GM10248 (cell line): ENCODE results near the gene PCDHA4.
"Not testable (repeated sequence)": the region's sequence is repeated elsewhere in the genome, so short reads cannot be mapped to it uniquely, and the experiment has no call there.

ENCODE experiments used
- CTCF ChIA-PET: fragments of 300-600 bp; sonication (Branson Sonifier 250); formaldehyde crosslinking; extraction: SDS; loops from one replicate; lab custom pipeline; 2021; ENCODE audit warnings: antibody characterized with exemption; lab: Yijun Ruan, JAX
- POLR2A ChIA-PET: fragments of 350-650 bp; sonication (Branson Sonifier 250); formaldehyde crosslinking; extraction: SDS; loops from one replicate; lab custom pipeline; 2020; ENCODE audit warnings: antibody characterized with exemption; lab: Yijun Ruan, JAX
- DNase-seq: peaks from one replicate; pipeline ENCODE4 v3.0.0; 2012; ENCODE audit errors: extremely low spot score
- CTCF ChIP-seq: IDR thresholded peaks from 2 replicates; pipeline ENCODE4 v1.5.1; 2012; ENCODE audit warnings: mild to moderate bottlenecking, low read depth; ENCODE audit errors: extremely low read depth, missing control alignments, control extremely low read depth

Gene PCDHA4

DNA sequence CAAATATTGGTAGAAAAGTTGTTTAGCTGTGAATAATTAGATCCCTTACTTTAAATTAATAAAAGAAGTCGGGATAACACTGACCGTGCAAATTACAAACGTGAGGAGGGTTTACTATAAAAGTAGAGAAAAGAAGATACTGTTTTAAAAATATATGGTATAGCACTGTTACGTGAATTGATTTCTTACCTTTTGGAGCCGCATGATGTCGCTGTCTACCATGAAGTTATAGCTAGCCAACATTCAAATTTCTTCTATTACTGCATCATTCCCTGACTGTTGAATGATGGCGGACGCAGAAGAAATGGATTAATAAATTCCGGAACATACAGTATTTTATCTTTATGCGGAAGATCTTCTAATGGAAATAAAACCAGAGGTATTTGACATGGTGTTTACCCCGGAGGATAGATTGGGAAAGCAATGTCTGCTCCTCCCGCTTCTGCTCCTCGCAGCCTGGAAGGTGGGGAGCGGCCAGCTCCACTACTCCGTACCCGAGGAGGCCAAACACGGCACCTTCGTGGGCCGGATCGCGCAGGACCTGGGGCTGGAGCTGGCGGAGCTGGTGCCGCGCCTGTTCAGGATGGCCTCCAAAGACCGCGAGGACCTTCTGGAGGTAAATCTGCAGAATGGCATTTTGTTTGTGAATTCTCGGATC lies 21.0 kb downstream of the PCDHA4 start, which contains the start of gene PCDHA6:
TSS of gene PCDHA6 (plus strand) at position 257 of the 658 bp plus-strand sequence. CDS start at position 389, 132 bp downstream.
- DNase-seq, result no peak
- no peak for TF ChIP-seq CTCF
- ChIA-PET CTCF (interaction anchor here (1.2 kb wide), 1 partner anchor 11 kb away, joined by 4 read pairs; no protein-coding TSS in a partner anchor), POLR2A (no interaction called here)

DNA sequence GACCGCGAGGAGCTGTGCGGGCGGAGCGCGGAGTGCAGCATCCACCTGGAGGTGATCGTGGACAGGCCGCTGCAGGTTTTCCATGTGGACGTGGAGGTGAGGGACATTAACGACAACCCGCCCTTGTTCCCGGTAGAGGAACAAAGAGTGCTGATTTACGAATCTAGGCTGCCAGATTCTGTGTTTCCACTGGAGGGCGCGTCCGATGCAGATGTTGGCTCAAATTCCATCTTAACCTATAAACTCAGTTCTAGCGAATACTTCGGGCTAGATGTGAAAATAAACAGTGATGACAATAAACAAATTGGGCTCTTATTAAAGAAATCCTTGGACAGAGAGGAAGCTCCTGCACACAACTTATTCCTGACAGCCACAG lies 21.5 kb downstream of the PCDHA4 start:
- DNase-seq, result no peak
- ChIA-PET CTCF (no interaction called here), POLR2A (no interaction called here)
- no peak for TF ChIP-seq CTCF

DNA sequence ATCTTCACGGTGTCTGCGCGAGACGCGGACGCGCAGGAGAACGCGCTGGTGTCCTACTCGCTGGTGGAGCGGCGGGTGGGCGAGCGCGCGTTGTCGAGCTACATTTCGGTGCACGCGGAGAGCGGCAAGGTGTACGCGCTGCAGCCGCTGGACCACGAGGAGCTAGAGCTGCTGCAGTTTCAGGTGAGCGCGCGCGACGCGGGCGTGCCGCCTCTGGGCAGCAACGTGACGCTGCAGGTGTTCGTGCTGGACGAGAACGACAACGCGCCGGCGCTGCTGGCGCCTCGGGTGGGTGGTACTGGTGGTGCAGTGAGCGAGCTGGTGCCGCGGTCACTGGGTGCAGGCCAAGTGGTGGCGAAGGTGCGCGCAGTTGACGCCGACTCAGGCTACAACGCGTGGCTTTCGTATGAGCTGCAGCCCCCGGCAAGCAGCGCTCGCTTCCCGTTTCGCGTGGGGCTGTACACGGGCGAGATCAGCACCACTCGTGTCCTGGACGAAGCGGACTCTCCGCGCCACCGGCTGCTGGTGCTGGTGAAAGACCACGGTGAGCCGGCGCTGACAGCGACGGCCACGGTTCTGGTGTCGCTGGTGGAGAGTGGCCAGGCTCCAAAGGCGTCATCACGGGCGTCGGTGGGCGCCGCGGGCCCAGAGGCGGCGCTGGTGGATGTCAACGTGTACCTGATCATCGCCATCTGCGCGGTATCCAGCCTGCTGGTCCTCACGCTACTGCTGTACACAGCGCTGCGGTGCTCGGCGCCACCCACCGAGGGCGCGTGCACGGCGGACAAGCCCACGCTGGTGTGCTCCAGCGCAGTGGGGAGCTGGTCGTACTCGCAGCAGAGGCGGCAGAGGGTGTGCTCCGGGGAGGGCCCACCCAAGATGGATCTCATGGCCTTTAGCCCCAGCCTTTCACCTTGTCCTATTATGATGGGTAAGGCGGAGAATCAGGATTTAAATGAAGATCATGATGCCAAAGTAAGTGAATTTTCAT lies 22.9 kb downstream of the PCDHA4 start:
- POLR2A ChIA-PET, DNase-seq, CTCF ChIA-PET: not testable (repeated sequence)

GRCh38 chr5:140833993-140834392 lies 27.1 kb downstream of the PCDHA4 start, which contains the start of gene PCDHA7:
Gene PCDHA7, plus strand, starts transcription at chr5:140834269. Its CDS starts 115 bp downstream, at chr5:140834384.
- ChIA-PET CTCF (no interaction called here), POLR2A (no interaction called here)
- no peak for DNase-seq
- TF ChIP-seq CTCF, result no peak

GRCh38 chr5:140834439-140835008 lies 27.7 kb downstream of the PCDHA4 start:
- CTCF ChIA-PET, POLR2A ChIA-PET, DNase-seq: not testable (repeated sequence)

- ChIA-PET CTCF (no interaction called here), POLR2A (no interaction called here)
- no peak for TF ChIP-seq CTCF
- DNase-seq, result no peak
These were observed 29.0 kb downstream of the PCDHA4 start for GRCh38 chr5:140835622-140836510.
